Right kidney (tissue), 1 donor: Measurements from ENCODE around the gene JAKMIP1.
"Not testable (repeated sequence)": the region's sequence is repeated elsewhere in the genome, so short reads cannot be mapped to it uniquely, and the experiment has no call there.

Experiments
- DNase-seq: peaks from one replicate; pipeline ENCODE4 v3.0.0-alpha.2; 2016

The JAKMIP1 gene

DNA sequence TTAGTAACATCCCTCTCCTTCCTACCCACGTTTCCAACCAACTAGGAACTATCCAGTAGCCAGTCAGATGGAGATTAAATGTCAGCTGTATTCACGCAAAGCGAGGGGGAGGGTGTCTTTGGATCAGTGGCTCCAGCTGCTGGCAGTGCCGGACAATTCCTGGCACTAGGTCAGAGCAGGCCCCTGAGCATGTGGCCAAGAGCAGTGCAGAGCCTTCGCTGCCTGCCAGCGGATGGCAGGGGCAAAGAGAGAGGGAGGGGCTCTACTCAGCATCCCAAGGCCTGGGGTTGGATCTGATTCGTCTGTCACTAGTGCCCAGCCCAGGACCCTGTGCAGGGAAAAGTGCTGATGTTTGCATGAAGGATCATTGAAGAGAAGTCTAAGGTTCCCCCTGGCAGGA, 28.7 kb upstream of the JAKMIP1 start:
- DNase-seq: no peak

DNA sequence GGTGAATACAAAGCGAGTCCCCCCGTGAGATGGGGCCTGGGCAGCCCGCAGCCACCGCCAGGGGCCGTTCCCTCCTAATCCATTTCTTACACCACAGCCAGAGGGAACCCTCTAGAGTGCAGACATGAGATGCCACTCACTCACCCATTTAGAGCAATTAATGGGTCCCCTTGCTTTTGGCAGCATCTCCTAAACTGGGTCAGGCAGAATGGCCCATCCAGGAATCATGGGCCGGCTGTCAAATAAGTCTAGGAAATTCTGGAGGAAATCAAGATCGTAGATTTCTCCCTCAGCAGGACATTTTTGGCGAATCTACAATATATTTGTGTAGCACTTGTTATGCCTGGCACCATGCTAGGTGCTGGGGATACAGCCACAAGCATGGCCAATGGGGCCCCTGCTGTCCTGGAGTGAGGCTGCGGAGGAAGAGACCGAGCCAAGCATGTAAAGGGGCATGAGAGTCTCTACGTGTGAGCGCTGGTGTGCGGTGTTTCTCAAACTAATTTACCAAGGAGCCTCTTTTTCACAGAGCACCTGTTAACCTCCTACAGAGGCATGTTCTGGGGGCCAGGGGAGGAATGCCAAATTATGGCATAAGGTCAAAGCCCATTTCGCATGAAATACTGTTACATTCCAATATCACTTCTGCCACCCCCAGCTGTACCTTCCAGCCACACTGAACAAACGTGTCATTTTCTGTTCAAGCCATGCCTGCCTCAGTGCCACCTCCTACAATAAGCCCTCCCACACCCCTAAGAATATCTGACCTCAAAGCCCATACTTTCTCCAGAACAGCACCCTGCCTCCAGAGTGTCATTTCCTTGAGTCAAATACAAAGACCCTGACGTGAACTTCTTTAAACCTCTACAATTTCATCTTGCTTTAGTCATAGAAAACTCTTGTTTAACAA, 28.1 kb upstream of the JAKMIP1 start:
- DNase-seq: no peak

DNA sequence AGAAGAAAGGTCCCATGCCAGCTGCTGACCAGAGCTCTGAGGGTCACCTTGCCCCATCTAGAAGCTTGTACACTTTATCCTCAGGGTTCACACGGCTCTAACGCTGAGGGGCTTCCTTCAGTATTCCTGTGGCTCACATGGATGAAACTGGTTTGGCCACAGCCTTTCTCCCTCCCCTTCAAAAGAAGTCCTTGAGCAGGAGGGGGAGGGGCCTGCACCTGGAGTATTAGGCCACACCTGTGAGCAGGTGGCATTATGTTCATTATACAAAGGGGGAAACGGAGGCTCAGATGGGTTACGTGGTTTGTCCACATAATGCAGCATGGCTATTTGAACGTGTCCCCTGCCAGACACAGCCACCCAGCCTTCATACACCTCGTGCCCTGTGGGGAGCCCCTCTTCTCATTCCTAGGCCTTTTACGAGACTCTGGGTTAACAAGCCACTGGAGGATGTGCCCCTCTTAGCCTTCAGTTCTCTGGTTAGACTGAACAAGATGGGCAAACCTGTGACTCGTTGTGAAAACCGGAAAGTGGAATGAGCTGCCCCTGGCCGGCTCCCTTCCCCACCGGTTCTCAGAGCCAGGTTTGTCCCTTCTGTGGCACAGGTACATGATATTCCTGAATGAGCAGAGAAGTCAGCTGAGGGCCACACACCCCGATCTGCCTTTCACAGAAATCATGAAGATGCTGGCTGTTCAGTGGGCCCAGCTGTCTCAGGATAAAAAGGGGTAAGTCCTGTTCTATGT, 27.2 kb upstream of the JAKMIP1 start:
- DNase-seq: no peak

DNA sequence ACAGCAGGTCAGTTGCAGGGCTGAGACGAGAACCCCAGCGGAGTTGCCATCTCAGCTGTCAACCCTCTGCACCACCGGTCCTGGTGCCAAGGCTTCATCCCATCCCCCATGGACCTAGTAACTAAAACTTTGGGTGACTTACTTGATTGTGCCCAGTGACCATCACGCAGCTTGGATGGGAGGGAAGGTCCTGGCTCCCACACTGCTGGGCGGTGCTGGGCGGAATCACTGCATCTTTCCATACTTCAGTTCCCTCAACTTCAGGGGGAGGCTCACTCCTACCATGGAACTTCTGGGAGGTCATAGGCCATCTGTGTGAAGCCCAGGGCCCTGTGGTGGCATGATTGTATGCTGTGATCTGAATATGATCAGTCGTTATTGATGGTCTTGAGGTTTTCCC, 26.2 kb upstream of the JAKMIP1 start:
- no peak for DNase-seq

DNA sequence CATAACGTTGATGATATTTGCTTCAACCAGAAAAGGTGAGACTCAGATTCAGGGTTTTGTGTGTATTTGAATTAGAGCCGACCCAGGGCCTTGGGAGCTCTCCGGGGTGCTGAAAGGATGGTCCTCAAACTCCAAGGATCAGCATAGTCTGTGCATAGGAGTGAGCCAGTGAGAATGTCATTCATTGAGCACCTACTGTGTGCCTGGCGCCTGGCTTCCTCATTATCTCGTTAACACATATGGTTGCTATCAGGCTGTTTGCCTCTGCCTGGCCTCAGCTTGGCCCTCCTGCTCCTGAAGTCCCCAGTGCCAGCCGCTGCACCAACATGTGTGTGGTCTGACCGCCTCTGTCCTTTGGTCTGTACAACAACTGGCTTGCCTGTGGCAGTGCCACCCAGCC, 25.1 kb upstream of the JAKMIP1 start:
- peak; percentile 24 for DNase-seq

DNA sequence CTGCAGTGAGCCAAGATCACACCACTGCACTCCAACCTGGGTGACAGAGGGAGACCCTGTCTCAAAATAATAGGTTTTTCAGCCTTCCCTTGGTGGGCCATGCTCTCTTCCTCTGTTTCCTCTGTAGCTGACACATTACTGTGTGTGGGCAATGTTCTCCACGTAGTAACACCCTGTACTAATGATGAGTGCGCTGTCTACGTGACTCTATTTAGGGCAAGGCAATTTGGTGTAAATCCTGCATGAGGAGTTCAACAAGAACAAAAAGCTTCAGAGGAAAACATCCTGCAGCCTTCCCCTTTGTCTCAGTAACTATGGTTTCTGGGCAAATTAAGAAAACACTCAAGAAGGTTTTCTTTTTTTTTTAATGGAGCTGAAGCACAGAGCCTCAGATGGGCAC, 24.4 kb upstream of the JAKMIP1 start:
- no peak for DNase-seq

DNA sequence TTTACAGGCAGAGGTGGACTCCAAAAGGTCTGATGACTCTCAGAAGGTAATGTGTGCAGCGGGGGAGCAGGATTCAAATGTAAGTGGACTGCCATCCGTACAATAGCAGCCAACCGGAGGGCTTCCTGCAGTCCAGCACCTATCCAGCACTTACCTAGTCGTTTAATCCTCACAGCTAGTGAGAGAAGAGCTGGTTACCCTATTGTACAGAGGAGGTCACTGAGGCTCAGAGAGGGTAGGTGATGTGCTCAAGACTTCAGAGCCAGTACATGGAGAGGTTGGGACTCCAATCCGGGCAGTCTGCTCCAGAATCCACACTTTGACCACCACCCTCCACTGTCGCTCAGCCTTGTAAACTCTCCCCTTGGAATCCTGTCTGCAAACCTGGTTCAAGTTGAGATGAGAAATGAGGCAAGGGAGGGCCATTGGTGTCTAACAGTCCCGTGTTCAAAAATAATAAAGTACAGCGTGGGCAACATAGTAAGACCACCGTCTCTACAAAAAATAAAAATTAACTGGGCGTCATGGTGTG, 22.5 kb upstream of the JAKMIP1 start:
- DNase-seq: no peak

DNA sequence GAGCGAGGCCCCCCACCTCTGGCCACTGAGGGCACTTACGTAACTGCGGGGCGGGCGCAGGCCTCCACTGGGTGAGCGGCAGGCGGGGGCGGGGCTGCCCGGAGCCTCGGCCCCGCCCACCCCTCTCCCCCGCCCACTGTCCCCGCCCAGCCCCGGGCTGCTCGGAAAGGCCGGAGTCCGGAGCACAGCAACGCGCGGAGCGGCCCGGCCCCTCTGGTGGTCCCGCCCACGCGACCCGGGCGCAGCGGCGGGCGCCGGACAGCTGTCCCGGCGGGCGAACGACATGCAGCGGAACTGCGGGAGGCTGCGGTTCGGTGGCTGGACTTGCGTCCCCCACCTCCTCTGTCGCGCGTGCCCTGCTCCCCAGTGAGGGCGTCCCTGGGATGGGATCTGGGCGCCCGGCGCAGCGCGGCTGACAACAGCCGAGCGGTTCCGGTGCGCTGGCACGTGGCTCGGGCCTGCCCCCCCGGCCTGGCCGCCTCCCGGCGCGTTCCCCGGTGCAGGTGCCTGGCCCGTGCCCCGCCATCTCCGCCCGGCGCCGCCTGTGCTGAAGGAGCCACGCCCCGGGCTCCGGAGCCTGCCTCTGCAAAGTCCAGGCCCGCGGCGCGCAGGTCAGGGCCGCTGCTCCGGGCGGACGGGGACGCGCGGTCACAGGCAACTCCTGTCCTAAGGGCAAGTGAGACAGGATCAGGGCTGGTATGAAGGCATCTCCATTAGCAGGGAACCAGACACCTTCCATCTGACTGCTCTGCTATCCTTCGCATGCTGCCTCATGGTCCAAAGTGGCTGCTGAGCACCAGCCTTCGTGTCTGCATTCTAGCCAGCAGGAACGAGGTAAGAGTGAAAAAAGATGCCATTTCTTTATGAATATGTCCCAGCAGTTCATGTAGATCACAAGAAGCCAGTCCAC, 21.8 kb upstream of the JAKMIP1 start:
- peak; percentile 61 for DNase-seq

DNA sequence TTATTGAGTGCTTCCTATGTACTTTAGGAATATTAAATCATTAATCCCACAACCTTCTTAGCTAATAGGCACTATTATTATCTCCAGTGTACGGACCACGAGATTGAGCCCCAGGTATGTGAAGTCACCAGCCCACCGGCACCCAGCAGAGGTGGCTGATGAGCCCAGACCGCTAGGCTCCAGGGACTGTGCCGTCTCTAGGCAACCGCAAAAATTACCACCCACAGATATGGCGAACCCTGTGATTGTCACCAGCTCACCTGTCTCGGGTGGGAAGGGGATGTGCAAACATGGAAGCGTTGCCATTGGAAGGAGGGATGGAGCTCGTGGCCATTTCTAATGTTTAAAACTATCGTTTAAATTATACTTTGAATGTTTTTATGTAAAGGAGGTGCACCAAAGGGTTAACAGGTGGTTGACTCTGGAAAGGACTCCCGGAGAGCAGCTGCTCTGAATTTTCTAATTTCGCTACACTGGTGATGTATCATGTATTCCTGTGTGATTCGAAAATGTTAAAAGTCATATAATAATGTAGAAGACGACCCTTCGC, 21.0 kb upstream of the JAKMIP1 start:
- DNase-seq: peak; percentile 47

DNA sequence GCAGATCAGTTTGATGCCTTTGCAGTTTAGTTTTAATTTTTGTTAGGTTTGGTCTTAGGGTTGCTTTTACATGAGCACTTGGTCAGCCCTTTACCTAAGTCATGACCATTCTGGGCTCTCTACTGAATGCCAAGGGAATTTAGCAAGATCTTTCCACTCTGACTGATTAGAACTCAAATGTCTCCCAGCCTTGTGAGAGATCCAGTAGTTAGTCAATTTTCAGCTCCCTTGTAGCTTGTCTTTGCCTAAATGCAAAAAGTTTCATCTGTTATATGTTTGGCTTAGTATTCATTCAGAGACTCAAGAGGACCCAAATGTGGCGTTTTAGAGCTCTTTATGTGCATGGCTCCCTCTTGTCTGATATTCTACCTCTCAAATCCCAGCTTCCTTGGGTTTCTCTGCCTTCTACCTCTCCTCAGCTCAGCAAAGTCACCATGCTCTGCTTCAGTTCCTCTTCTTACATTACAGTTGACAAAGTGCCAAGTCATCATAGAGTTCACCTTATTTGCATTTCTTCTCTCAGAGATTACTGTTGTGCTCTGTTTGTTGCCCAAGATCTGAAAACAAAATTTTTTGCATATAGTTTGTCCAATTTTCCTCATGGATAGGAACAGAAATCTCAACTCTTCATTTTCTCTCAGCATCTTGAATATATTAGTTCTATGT, 17.5 kb upstream of the JAKMIP1 start:
- DNase-seq: no peak

DNA sequence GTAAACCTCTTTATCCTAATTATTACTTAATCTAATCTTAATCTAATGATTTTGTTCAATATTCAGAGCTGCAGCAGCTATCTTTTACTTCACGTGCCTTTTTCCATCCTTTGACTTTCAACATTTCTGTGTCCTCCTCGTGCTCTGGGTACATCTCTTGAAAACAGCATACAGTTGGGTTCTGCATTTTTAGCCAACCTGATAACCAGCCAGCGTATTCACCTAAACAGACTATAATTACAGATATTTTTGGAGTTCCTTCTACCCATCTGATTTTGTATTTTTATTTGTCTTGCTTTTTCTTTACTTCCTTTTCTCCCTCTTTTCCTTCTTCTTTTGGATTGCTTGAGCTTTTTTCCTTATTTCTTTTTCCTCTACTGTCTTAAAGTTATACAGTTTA, 16.2 kb upstream of the JAKMIP1 start:
- no peak for DNase-seq

DNA sequence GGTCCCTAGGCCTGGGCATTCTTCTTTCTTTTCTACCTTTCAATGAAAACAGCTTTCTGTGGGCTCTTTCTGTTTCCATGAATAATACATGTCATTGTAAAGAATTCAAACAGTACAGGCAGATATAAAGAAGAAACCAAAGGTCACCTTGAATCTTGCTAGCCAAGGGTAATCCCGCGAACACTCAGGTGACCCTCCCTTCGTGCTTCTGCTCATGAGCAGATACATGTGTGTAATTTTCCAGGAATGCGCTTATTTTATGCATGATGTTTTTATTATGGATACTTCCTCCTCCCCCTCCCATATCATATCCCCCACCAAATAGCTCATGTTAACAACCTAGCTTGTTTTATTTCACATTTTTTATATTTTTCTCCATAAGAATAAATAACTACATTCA, 9.6 kb upstream of the JAKMIP1 start:
- no peak for DNase-seq

DNA sequence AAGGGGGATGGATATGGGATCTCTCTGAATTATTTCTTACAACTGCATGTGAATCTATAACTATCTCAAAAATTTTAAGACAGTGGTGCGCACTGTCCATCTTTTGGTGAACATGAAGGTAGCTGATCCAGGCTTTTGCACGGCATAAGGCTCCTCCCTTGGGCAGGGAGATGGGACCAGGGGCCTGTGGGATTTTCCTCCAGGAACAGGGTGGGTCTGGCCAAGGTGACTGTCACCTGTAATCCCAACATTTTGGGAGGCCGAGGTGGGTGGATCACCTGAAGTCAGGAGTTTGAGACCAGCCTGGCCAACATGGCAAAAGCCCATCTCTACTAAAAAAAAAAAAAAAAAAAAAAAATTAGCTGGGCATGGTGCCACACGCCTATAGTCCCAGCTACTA, 8.9 kb upstream of the JAKMIP1 start:
- not testable (repeated sequence) for DNase-seq

DNA sequence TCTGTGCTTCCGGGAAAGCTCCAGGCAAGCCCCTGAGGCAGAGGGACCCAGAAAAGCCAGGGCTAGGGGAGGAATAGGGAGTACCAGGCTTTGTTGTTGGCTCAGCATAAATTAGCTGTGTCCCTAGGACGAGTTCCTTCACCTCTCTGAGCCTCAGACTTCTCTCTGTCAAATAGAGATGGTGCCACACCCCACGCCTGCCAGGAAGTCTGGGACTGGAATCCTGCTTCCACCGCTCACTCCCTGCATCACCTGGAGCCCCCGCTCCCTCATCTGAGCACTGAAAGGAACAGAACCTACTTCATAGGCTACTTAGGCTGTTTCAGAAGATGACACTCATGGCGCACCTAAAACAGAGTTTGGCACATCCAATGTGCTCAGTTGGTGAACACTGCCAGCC, 8.1 kb upstream of the JAKMIP1 start:
- DNase-seq: no peak

DNA sequence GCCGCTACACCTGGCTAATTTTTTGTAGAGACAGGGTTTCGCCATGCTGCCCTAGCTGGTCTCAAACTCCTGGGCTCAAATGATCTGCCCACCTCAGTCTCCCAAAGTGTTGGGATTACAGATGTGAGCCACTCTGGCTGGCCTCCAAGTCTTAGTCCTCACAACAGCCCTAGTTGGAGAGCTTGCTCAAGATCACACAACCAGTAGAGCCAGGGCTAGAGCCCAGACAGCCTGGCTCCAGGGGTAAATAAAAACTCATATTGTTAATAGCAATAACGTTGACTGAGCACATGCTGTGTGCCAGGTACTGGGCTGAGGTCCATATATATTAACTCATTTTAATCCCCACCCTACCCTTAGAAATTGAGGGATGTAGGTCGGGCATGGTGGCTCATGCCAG, 7.3 kb upstream of the JAKMIP1 start:
- DNase-seq: no peak

DNA sequence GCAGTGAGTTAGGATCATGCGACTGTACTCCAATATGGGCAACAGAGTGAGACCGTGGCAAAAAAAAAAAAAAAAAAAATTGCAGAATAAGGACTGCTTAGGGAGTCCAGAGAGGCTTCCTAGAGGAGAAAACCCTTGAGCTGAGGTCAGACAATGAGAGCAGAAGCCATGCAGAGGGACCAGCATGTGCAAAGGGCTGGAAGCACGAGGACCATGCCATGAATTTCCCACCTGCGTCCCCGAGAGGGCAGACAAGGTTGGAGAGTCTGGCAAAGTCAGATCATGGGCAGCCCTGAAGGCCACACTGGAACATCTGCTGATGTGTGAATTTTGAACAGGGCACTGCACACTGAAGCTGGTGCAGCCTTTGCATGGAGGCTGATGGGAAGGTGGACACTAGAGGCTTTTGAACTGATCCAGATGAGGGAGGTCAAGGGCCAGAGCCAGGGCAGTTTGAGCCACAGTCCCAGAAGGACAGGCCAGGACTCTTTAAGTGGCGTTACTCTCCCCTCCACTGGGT, 6.5 kb upstream of the JAKMIP1 start:
- DNase-seq: no peak

DNA sequence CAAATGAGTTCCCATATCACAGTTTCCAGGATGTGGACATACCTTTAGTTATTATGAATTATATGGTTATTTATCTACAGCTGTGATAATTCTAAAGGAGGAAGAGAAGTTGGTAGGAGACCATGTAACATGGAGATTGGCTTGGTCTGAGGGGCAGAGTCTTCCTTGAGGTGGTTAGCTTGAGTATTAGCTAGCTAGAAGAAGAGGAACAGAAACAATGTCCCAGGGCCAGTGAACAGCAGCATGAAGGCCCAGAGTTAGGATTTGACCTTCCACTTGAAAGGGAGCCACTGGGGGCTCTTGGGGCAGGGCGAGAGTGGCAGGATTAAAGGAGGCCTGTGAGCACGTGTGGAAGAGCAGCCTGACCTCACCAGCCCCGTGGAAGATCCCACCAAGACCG, 5.6 kb upstream of the JAKMIP1 start:
- no peak for DNase-seq

DNA sequence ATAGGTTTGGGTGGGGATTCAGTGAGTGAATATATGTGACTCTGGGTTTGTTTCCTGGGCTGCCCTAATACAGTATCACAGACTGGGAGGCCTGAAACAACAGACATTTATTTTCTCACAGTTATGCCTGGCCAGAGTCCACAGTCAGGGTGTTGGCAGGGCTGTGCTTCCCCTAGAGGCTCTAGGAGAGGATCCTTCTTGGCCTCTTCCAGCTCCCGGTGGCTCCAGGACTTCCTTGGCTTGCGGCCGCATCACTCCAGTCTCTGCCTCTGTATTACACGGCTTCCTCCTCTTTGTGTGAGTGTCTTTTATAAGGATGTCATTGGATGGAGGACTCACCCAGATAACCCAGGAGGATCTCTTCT, 5.2 kb upstream of the JAKMIP1 start:
- no peak for DNase-seq

DNA sequence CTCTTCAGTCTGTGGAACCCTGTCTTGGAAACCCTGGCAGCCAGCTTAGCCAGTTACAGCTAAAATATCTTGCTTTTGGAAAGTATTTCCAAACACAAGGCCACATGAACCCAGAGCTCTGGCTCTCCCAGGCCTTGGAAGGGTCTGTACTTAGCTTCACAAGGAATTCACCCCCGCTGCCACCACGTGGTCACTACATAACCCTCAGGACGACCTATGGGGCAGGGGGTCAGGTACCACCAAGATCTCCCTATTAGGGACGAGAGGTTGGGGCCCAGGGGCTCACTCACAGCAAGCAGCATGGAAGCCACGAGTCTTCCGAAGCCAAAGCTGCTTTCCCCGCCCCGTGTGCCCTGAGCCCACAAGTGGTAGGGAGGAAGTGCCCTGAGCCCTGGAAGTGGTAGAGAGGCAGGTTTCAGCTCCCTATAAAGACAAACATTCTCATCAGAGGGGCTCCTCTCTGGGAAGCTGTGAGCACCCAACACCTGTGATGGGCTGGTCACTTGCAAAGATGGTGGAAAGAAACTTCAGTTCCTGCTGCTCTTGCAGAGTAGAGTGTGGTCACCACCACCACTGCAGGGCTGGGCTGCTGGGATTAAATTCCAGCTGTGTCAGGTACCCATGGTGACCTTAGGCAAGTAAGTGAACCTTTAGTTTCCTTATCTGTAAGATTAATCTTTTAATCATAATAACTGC, 4.7 kb upstream of the JAKMIP1 start:
- DNase-seq: no peak

DNA sequence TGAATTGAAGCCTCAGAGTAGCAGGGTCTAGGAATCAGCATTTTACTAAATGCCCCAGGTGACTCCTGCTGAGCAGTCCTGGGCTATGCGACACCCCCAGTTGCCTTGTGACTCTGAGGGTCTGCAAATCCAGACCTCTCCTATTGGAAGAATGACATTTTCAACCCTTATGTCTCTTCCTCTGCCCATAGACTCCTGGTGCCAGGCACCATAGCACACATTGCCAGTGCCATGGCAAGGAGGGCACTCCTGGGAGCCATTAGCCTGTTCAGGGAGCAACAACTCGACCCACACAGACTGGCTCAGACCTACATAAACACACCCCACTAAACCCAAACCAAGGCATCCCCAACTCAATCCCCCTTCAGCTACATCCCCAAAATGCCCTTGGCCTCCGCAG, 3.7 kb upstream of the JAKMIP1 start:
- no peak for DNase-seq

DNA sequence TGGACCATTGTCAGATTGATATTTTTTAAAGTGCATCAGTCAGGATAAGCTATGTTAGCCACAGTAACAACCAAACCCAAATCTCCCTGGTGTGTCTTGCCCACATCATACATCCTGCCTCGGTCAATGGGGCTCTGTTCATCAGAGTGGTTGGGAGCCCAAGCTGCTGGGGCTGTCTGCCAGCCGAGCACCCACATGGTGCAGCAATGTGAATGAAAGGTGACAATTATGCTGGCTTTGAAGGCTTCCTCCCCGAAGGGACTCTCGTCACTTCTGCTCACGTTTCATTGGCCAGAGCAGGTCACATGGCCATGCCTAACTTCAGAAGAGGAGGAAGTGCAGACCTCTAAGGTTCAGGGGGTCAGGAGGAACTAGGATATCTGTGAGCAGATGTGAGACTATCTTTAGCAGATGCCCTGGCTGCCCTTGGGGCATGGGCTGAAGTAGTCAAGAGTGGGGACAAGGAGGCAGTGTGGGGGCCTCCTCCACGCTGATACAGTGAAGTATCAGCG, 1.3 kb upstream of the JAKMIP1 start:
- DNase-seq: no peak
